Measurements from ENCODE around the gene LUZP2.

The LUZP2 gene

GRCh38 chr11:24714601-24715000, 217.7 kb downstream of the LUZP2 start:
- Histone ChIP-seq H3K4me3 (replicated peaks; ENCODE audit: low read depth, low read length) (no peak overlapping the region), H3K27me3 (replicated peaks; ENCODE audit: control insufficient read depth, insufficient read depth, low read length) (no peaks in the 10 kb centered on the region), H3K36me3 (ENCODE audit: control insufficient read depth, insufficient read depth, low read length) (no peaks in the 10 kb centered on the region)
- DNase-seq (ENCODE audit: extremely low read depth, insufficient read length), result no peak
- TF ChIP-seq CTCF (IDR thresholded peaks at IDR 0.05; ENCODE audit: insufficient read depth, low read length, poor library complexity, severe bottlenecking), result no peak

- Histone ChIP-seq H3K36me3 (ENCODE audit: control insufficient read depth, insufficient read depth, low read length) (no peaks in the 10 kb centered on the region), H3K27me3 (replicated peaks; ENCODE audit: control insufficient read depth, insufficient read depth, low read length) (no peaks in the 10 kb centered on the region), H3K4me3 (replicated peaks; ENCODE audit: low read depth, low read length) (no peak overlapping the region)
- DNase-seq (ENCODE audit: extremely low read depth, insufficient read length), result no peak
- TF ChIP-seq CTCF (IDR thresholded peaks at IDR 0.05; ENCODE audit: insufficient read depth, low read length, poor library complexity, severe bottlenecking), result no peak
These were observed 219.6 kb downstream of the LUZP2 start for GRCh38 chr11:24716403-24716802.

- TF ChIP-seq CTCF (IDR thresholded peaks at IDR 0.05; ENCODE audit: insufficient read depth, low read length, poor library complexity, severe bottlenecking), result no peak
- Histone ChIP-seq H3K4me3 (replicated peaks; ENCODE audit: low read depth, low read length) (no peak overlapping the region), H3K36me3 (ENCODE audit: control insufficient read depth, insufficient read depth, low read length) (no peaks in the 10 kb centered on the region), H3K27me3 (replicated peaks; ENCODE audit: control insufficient read depth, insufficient read depth, low read length) (no peaks in the 10 kb centered on the region)
- DNase-seq (ENCODE audit: extremely low read depth, insufficient read length), result no peak
These were observed 226.4 kb downstream of the LUZP2 start for GRCh38 chr11:24723231-24723630.

GRCh38 chr11:24731554-24731953, 234.7 kb downstream of the LUZP2 start:
- no peaks in the 10 kb centered on the region for H3K27me3 ChIP-seq (replicated peaks; ENCODE audit: control insufficient read depth, insufficient read depth, low read length)
- DNase-seq (ENCODE audit: extremely low read depth, insufficient read length), result no peak
- H3K4me3 ChIP-seq (replicated peaks; ENCODE audit: low read depth, low read length), result no peak overlapping the region
- no peaks in the 10 kb centered on the region for H3K36me3 ChIP-seq (ENCODE audit: control insufficient read depth, insufficient read depth, low read length)
- no peak for TF ChIP-seq CTCF (IDR thresholded peaks at IDR 0.05; ENCODE audit: insufficient read depth, low read length, poor library complexity, severe bottlenecking)

GRCh38 chr11:24734742-24735237, 237.9 kb downstream of the LUZP2 start:
- H3K27me3 ChIP-seq (replicated peaks; ENCODE audit: control insufficient read depth, insufficient read depth, low read length), result no peaks in the 10 kb centered on the region
- no peak for DNase-seq (ENCODE audit: extremely low read depth, insufficient read length)
- H3K36me3 ChIP-seq (ENCODE audit: control insufficient read depth, insufficient read depth, low read length), result no peaks in the 10 kb centered on the region
- TF ChIP-seq CTCF (IDR thresholded peaks at IDR 0.05; ENCODE audit: insufficient read depth, low read length, poor library complexity, severe bottlenecking), result no peak
- H3K4me3 ChIP-seq (replicated peaks; ENCODE audit: low read depth, low read length), result no peak overlapping the region

GRCh38 chr11:24738972-24739371, 242.1 kb downstream of the LUZP2 start:
- DNase-seq (ENCODE audit: extremely low read depth, insufficient read length), result no peak
- no peaks in the 10 kb centered on the region for H3K27me3 ChIP-seq (replicated peaks; ENCODE audit: control insufficient read depth, insufficient read depth, low read length)
- TF ChIP-seq CTCF (IDR thresholded peaks at IDR 0.05; ENCODE audit: insufficient read depth, low read length, poor library complexity, severe bottlenecking), result no peak
- H3K36me3 ChIP-seq (ENCODE audit: control insufficient read depth, insufficient read depth, low read length), result no peaks in the 10 kb centered on the region
- no peak overlapping the region for H3K4me3 ChIP-seq (replicated peaks; ENCODE audit: low read depth, low read length)
